Measurements from ENCODE around the gene CFAP74.

CFAP74 gene, protein sequence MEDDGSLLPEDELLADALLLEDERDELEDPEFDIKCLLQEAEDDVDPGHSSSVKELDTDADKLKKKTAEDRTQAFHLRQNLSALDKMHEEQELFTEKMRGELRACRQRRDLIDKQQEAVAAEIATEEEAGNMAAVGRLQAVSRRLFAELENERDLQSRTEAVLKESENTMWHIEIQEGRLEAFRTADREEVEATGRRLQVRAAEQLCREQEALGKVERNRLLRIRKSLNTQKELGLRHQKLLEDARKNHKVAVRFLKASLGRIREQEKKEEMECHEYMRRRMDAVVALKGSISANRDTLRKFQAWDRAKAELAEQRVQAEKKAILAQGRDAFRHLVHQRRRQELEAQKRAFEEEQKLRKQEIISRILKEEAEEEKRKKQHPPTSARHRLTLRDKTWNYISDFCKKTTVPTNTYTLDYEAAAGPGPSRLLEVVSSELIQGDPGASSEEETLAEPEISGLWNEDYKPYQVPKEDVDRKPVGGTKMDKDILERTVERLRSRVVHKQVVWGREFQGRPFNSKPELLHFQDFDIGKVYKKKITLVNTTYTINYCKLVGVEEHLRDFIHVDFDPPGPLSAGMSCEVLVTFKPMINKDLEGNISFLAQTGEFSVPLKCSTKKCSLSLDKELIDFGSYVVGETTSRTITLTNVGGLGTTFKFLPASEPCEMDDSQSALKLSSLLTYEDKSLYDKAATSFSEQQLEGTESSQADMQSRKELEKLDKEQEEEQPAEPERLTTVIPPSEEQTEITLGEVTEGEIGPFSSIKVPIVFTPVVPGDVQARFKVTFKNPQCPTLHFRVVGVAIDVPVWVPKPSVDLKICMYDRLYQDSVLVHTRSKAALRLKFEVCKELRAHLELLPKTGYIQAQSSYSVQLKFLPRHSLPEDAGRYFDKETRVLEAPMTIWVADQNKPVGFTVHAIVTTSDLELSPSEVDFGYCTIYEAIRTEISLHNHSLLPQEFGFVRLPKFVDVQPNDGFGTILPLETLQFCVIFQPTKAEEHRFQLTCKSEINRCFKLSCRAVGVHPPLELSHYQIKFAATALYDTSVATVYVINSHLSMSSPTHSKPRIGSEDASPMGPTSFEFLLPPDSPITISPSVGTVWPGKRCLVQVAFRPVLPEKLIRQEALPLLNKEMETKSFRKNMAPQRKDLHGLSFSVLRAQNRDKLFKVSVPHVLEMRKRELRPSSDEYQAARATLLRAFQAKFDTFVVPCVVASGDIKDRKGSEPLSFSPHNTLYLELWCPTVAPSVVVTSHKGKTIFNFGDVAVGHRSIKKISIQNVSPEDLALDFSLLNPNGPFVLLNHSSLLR (N-terminal part only)

GRCh38 chr1:2003541-2004131, at the start of gene CFAP74:
TSS of gene CFAP74 (minus strand) at chr1:2003786. CDS start at chr1:1990956, 12,830 bp downstream.
- ChIA-PET CTCF (interaction anchor here (0.8 to 1.0 kb wide), 2 partner anchors 41 to 881 kb away, joined by 3 to 4 read pairs; no protein-coding TSS in a partner anchor), POLR2A (no interaction called here)
- H3K9me3 ChIP-seq (ENCODE audit: control insufficient read depth, insufficient read depth, low read depth, low read length): no peaks in the 10 kb centered on the region
- H3K4me1 ChIP-seq (ENCODE audit: control insufficient read depth, insufficient read depth, low read length): no peaks in the 10 kb centered on the region
- no peaks in the 10 kb centered on the region for H3K36me3 ChIP-seq (ENCODE audit: control insufficient read depth in 2 of 2, insufficient read depth in 1 of 2, low read length in 2 of 2)
- TF ChIP-seq, protein P1, sequence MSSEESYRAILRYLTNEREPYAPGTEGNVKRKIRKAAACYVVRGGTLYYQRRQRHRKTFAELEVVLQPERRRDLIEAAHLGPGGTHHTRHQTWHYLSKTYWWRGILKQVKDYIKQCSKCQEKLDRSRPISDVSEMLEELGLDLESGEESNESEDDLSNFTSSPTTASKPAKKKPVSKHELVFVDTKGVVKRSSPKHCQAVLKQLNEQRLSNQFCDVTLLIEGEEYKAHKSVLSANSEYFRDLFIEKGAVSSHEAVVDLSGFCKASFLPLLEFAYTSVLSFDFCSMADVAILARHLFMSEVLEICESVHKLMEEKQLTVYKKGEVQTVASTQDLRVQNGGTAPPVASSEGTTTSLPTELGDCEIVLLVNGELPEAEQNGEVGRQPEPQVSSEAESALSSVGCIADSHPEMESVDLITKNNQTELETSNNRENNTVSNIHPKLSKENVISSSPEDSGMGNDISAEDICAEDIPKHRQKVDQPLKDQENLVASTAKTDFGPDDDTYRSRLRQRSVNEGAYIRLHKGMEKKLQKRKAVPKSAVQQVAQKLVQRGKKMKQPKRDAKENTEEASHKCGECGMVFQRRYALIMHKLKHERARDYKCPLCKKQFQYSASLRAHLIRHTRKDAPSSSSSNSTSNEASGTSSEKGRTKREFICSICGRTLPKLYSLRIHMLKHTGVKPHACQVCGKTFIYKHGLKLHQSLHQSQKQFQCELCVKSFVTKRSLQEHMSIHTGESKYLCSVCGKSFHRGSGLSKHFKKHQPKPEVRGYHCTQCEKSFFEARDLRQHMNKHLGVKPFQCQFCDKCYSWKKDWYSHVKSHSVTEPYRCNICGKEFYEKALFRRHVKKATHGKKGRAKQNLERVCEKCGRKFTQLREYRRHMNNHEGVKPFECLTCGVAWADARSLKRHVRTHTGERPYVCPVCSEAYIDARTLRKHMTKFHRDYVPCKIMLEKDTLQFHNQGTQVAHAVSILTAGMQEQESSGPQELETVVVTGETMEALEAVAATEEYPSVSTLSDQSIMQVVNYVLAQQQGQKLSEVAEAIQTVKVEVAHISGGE (tag by site-specific recombination; conservative IDR thresholded peaks at IDR 0.05; ENCODE audit: low read depth): no peak
- TF ChIP-seq EGR2 (tag by site-specific recombination; IDR thresholded peaks at IDR 0.05; ENCODE audit: low read depth): no peak
- no peak for TF ChIP-seq ZNF544 (tag by site-specific recombination; IDR thresholded peaks at IDR 0.05)
- no peak for TF ChIP-seq ZNF621 (tag by site-specific recombination; IDR thresholded peaks at IDR 0.05)
- no peak for TF ChIP-seq MYNN (tag by site-specific recombination; IDR thresholded peaks at IDR 0.05; ENCODE audit: borderline replicate concordance)
- TF ChIP-seq ZNF501 (tag by site-specific recombination; IDR thresholded peaks at IDR 0.05): no peak
- TF ChIP-seq ZNF175 (tag by site-specific recombination; IDR thresholded peaks at IDR 0.05): no peak
- TF ChIP-seq KLF8 (tag by site-specific recombination; IDR thresholded peaks at IDR 0.05): no peak
- no peak within 1 kb of the TSS for H3K4me3 ChIP-seq (ENCODE audit: low read depth, low read length)
- H3K27ac ChIP-seq (ENCODE audit: extremely low read depth, low read depth, low read length): no peak within 1 kb of the TSS

- Histone ChIP-seq H3K27ac (ENCODE audit: extremely low read depth, low read depth, low read length) (no peak overlapping the region), H3K36me3 (ENCODE audit: control insufficient read depth in 2 of 2, insufficient read depth in 1 of 2, low read length in 2 of 2) (peaks cover 3 to 23% of the 10 kb centered on the region in 2 experiments; a peak in 2 of 3 replicates), H3K4me3 (ENCODE audit: low read depth, low read length) (no peak overlapping the region), H3K9me3 (ENCODE audit: control insufficient read depth, insufficient read depth, low read depth, low read length) (no peaks in the 10 kb centered on the region), H3K4me1 (ENCODE audit: control insufficient read depth, insufficient read depth, low read length) (no peaks in the 10 kb centered on the region; the same call in 1 of the 2 replicates)
- POLR2A ChIA-PET: no interaction called here
- TF ChIP-seq ZNF549 (tag by site-specific recombination; IDR thresholded peaks at IDR 0.05) (no peak), ZSCAN16 (tag by site-specific recombination; IDR thresholded peaks at IDR 0.05) (peak; percentile 93), KLF1 (tag by site-specific recombination; IDR thresholded peaks at IDR 0.05) (peak; percentile 71), KLF8 (tag by site-specific recombination; IDR thresholded peaks at IDR 0.05) (0 out of 2 replicates have a peak, but pooled peaks have one; percentile 0)
- CTCF ChIA-PET: interaction anchor here (1.0 to 1.8 kb wide), 2 partner anchors 8 to 87 kb away, joined by 4 to 7 read pairs; no protein-coding TSS in a partner anchor
These were observed 49.6 kb upstream of the CFAP74 start for GRCh38 chr1:2053217-2053616.

GRCh38 chr1:2052756-2053155, 49.2 kb upstream of the CFAP74 start:
- TF ChIP-seq ZNF830 (tag by site-specific recombination; IDR thresholded peaks at IDR 0.05; ENCODE audit: low read depth) (no peak), ZBTB20 (tag by site-specific recombination; IDR thresholded peaks at IDR 0.05) (peak; percentile 39; the same call in 1 of the 2 replicates)
- H3K4me1 ChIP-seq (ENCODE audit: control insufficient read depth, insufficient read depth, low read length): no peaks in the 10 kb centered on the region; the same call in 1 of the 2 replicates
- ChIA-PET POLR2A (no interaction called here), CTCF (interaction anchor here (1.0 to 1.8 kb wide), 2 partner anchors 8 to 87 kb away, joined by 4 to 7 read pairs; no protein-coding TSS in a partner anchor)
- peaks cover 0 to 22% of the 10 kb centered on the region in 2 experiments; a peak in 2 of 3 replicates for H3K36me3 ChIP-seq (ENCODE audit: control insufficient read depth in 2 of 2, insufficient read depth in 1 of 2, low read length in 2 of 2)
- H3K9me3 ChIP-seq (ENCODE audit: control insufficient read depth, insufficient read depth, low read depth, low read length): no peaks in the 10 kb centered on the region
- H3K27ac ChIP-seq (ENCODE audit: extremely low read depth, low read depth, low read length): no peak overlapping the region
- no peak overlapping the region for H3K4me3 ChIP-seq (ENCODE audit: low read depth, low read length)
